GM06990 (cell line): ENCODE measurements around the gene GPC4.

Experiments
- DNase-seq: peaks from one replicate; pipeline ENCODE4 v3.0.0-alpha.2; 2011; ENCODE audit not compliant: insufficient read length; ENCODE audit errors: extremely low read depth
- H3K27me3 ChIP-seq: replicated peaks from 2 replicates; pipeline ENCODE4 v1.6.0; 2011; ENCODE audit warnings: low read length; ENCODE audit not compliant: control insufficient read depth, insufficient read depth
- H3K36me3 ChIP-seq: 2 replicates; pipeline ENCODE4 v1.5.1; 2011; ENCODE audit warnings: low read length; ENCODE audit not compliant: control insufficient read depth, insufficient read depth
- H3K4me3 ChIP-seq: replicated peaks from 2 replicates; pipeline ENCODE4 v1.5.1; 2011; ENCODE audit warnings: low read depth, mild to moderate bottlenecking, control low read depth, low read length
- TF ChIP-seq, protein P1 (sequence below): IDR thresholded peaks from 2 replicates; pipeline ENCODE4 v1.5.1; 2011; ENCODE audit warnings: low read length, control low read depth, mild to moderate bottlenecking, inconsistent platforms; ENCODE audit not compliant: insufficient read depth, poor library complexity, severe bottlenecking

Gene GPC4

DNA sequence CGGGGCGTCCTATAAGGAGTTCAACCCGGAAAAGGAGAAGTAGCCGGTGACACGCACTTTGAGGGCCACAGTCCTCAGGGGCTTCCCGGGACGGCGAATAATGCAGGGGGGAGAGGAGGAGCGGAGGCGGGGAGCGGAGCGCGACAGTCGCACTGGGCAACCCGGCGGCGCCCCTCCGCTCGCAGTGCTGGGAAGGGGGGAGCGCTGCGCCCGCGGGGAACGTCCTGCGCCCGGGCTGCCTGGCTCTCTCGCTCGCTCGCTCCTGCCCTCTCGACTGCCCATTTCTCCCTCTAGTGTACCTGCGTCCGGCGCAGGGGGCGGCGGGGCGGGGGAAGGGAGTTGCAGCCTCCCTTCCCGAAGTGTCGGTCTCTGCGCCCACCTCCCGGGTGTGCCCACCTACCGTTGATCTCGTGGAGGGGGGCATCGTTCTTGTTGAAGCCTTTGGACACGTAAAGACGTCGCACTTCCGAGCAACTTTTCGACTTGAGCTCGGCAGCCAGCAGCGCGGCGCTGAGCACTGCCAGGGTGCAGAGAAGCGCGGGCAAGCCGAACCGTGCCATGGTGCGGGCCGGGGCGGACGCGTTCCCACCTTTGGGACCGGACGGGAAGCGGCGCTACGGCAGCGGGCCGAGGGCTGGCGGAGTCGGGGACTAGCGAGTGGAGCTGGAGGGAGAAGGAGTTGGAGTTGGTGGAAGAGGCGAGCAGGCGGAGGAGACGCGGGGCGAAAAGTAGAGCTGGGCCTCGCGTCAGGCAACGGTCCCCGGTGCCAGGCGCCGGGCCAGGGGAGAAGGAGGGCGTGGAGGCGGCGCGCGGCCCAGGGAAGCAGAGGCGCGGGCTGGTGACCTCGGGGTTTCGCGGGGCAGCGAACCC, 648 bp downstream of the GPC4 start:
- TF ChIP-seq, protein P1, sequence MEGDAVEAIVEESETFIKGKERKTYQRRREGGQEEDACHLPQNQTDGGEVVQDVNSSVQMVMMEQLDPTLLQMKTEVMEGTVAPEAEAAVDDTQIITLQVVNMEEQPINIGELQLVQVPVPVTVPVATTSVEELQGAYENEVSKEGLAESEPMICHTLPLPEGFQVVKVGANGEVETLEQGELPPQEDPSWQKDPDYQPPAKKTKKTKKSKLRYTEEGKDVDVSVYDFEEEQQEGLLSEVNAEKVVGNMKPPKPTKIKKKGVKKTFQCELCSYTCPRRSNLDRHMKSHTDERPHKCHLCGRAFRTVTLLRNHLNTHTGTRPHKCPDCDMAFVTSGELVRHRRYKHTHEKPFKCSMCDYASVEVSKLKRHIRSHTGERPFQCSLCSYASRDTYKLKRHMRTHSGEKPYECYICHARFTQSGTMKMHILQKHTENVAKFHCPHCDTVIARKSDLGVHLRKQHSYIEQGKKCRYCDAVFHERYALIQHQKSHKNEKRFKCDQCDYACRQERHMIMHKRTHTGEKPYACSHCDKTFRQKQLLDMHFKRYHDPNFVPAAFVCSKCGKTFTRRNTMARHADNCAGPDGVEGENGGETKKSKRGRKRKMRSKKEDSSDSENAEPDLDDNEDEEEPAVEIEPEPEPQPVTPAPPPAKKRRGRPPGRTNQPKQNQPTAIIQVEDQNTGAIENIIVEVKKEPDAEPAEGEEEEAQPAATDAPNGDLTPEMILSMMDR = no peak
- no peak overlapping the region; the same call in 1 of the 2 replicates for H3K4me3 ChIP-seq
- H3K36me3 ChIP-seq = no peaks in the 10 kb centered on the region
- peak; percentile 17 for DNase-seq
- H3K27me3 ChIP-seq = no peaks in the 10 kb centered on the region

DNA sequence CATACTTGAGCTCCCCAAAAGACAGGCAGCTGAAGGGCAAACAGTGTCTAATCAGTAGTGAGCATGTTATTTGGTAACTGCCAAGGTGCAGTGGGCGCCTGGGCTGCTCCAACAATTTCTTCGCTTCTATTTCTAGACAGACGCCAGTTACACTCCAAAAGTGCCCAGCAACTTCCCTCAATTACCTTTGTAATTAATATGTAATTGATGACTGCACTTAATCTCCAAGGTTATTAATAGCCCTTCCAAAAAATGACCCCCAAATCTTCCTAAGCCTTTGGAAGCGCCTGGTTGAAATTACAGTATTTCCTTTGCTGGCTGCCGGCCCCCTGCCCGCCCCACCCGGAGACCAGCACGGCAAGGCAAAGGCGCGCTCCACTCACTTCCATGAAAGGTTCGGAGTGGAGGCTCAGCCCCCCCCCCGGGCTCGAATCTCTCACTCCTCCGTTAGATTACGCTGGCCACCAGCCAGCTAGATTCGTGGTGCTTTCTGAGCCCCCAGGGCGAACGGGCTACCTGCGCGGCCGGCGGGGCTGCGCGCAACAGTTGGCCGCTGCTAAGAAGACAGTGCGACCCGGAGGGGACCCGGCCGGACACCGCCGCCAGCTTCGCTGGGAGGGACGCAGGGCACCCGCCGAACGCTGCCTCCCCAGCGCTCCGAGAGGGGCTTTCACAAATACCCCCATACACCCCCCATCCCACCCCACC, 1.9 kb downstream of the GPC4 start:
- Histone ChIP-seq H3K36me3 (no peaks in the 10 kb centered on the region), H3K4me3 (no peak overlapping the region), H3K27me3 (no peaks in the 10 kb centered on the region)
- TF ChIP-seq, protein P1 = no peak
- DNase-seq = no peak

DNA sequence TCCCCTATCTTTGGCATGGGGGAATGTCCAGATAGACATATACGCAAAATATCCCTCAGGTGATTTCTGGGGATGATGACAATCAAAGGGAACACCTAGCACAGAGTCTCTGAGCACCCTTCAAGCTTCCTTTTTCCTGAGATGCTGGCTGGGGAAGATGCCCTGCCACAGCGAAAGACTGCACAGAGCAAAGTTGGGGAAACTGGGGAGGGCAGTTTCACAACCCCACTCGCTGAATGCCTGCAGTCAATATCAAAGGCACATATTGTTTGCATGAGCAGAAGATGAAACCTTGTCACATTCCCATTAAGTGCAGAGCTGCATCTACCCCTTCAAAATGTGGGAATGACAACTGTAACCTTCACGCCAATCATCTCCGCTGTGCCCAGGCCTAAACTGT, 2.6 kb downstream of the GPC4 start:
- TF ChIP-seq, protein P1 = no peak
- no peak for DNase-seq
- Histone ChIP-seq H3K36me3 (no peaks in the 10 kb centered on the region), H3K4me3 (no peak overlapping the region), H3K27me3 (no peaks in the 10 kb centered on the region)

DNA sequence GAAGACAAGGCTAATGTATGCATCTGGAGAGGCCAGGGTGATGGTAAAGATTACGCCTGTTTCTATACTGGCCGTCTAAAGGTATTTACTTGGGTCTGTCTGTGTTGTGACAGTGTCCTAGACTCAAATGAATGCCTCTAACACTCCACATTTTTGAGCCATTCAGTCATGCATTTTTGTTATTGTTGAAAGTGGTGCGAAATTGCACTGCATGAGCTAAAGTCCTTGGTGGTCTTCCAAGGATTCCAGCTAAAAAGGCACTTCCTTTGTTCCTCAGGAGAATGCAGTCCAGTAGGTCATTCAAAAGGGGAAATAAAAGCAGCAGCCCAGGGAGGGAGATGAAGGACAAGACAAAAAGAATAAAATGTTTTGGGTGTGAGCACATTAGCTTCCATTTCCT, 3.0 kb downstream of the GPC4 start:
- H3K4me3 ChIP-seq = no peak overlapping the region
- no peak for DNase-seq
- TF ChIP-seq, protein P1 = no peak
- no peaks in the 10 kb centered on the region for H3K36me3 ChIP-seq
- H3K27me3 ChIP-seq = no peaks in the 10 kb centered on the region

DNA sequence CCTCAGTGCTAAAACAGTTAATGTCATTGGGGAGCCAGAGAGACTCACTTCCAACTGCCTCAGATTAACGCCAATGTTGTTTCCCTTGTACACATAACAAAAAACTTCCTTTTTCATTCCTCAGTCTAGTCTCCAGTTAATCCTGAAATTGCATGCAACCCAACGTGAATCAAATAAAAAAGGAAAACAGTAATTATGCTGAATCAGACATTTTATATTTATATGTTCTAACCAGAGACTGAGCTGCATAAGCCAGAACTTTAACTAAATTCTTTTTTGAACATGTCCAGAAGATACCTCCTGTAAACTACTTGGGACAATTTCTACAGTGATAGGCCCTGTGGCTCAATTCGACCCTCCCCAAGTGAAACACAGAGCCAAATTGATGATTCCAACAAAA, 4.7 kb downstream of the GPC4 start:
- no peaks in the 10 kb centered on the region for H3K36me3 ChIP-seq
- no peak for DNase-seq
- no peaks in the 10 kb centered on the region for H3K27me3 ChIP-seq
- no peak overlapping the region for H3K4me3 ChIP-seq
- TF ChIP-seq, protein P1 = no peak
